ENCODE data around the gene NGFR.
A peak's percentile ranks its signal among the peaks of the same experiment; 100 is the strongest.

The NGFR gene

DNA sequence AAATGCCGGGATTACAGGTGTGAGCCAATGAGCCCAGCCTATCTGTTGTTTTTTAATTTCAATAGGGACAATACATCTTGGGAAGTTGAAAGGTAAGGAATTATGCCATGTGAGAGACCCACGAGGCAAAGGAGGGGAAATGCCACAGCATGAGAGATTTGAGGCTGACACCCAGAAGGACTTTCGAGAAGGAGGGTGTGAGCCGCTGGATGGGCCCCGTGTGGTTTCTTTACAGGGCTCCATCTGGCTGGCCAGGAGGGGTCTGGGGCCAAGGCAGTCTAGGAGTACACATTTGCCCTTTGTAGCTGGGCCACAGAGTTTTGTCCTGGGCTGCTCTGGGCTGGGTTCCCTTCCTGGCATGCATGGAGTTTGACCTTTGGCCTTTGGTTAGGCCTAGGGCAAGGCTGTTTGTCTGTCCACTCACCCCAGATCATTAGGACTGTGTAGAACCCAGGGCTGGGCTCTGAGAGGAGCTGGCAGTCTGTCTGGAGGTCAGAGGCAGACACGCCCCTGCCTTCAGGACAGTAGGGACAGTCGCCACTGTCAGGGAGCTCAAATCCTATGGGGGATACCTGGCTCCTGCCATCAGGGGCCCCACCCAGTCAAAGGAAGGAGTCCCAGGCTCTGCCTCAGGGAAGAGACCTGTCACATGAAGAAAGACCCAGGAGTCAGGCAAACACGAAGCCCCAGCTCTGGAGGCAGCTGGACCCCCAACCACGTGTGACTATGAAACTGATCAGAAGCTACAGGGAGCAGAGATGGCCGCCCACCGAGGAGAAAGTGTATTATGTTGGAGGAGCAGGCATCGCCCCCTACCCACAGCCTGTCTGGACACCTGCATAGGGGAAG lies 56.4 kb downstream of the NGFR start:
- no peak for DNase-seq
- intact Hi-C loops (cut with DNase I): loop anchor here (5.0 to 10.0 kb wide), 2 partner anchors 54 to 147 kb away; partner anchors contain the start of gene NGFR

DNA sequence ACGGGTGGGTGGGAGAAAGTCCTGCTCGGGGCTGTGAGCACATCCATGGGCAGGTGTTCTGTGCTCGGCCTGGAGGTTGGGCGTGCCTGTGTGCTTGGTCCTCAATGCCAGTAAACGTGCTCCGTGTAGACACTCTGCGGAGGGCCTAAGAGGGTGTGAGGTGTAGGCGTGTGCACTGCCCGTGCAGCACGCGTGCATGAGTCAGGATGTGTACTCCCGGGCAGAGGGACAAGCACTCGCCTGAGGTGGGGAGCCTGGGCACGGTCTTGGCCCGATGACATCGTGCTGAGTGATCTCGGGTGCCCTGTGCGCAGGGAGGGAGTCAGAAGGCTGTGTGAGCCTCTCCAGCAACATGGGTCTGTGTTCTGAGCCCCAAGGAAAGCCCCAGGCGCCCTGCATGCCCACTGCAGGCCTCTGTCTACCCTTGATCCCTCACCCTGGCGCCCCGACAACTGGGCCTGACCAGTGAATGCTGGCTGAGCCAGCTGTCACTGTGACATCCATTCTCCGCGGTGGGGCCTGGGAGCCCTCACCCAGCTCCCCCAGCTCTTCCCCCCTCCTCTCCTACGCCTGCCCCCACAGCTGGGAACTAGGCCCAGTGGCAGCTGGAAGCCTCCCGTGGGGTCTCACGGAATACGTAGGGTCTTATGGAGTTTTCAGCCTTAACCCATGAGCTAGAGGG lies 57.1 kb downstream of the NGFR start:
- peak in 1 of 42 donors; percentile 12 for DNase-seq
- intact Hi-C loops (cut with DNase I): loop anchor here (5.0 to 10.0 kb wide), 2 partner anchors 55 to 147 kb away; partner anchors contain the start of gene NGFR

GRCh38 chr17:49553676-49554335 lies 58.7 kb downstream of the NGFR start:
- DNase-seq: peak in 1 of 42 donors; percentile 10
- intact Hi-C loops (cut with DNase I): loop anchor here (5.0 to 10.0 kb wide), 2 partner anchors 57 to 149 kb away; partner anchors contain the start of gene NGFR

DNA sequence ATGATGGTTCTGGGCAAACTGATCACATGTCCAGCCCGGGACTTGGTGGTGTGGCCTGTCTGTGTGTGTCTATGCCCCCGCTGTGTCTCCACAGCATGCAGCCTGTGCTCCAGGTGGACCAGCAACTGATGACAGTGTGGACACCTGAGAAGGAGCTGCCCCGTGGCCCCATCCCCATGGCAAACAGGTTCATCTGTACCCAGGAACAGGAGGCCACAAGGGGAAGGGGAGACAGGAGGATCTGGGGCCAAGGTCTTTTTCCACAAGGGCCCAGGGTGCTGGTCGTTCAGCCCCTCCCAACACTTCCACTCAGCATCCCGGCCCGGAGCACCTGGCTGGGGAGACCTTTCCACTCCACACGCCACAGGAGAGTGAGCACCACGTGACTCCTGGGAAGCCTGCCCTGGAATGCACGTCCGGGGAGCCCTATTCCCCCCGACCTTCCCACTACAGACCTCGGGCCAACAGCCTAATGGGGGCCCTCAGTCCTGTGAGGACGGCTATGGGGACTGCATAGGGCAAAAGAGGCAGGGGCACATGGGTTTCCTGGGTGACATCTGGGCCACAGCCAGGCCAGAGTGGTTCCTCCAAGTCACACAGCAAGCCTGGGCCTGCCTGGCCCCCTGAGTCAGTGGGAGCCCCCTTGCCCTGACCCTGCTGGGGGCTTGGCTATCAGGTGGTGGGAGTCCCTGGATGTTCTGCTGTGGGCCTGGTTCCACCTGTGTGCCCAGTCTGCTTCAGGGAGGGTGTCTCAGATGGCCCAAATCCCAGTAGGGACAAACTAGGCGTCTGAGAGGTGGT lies 59.8 kb downstream of the NGFR start:
- intact Hi-C loops (cut with DNase I): loop anchor here (5.0 to 10.0 kb wide), 3 partner anchors 58 to 150 kb away; partner anchors contain the start of gene NGFR

GRCh38 chr17:49555495-49556222 lies 60.6 kb downstream of the NGFR start:
- intact Hi-C loops (cut with DNase I): loop anchor here (5.0 to 10.0 kb wide), 2 partner anchors 118 to 151 kb away; no protein-coding TSS in a partner anchor
- peak in 3 of 42 donors; percentile 24 to 38 (median 34) for DNase-seq

More for the DNA sequence above, 59.8 kb downstream of the NGFR start:
- peak in 2 of 42 donors; percentile 19 to 21 for DNase-seq

DNA sequence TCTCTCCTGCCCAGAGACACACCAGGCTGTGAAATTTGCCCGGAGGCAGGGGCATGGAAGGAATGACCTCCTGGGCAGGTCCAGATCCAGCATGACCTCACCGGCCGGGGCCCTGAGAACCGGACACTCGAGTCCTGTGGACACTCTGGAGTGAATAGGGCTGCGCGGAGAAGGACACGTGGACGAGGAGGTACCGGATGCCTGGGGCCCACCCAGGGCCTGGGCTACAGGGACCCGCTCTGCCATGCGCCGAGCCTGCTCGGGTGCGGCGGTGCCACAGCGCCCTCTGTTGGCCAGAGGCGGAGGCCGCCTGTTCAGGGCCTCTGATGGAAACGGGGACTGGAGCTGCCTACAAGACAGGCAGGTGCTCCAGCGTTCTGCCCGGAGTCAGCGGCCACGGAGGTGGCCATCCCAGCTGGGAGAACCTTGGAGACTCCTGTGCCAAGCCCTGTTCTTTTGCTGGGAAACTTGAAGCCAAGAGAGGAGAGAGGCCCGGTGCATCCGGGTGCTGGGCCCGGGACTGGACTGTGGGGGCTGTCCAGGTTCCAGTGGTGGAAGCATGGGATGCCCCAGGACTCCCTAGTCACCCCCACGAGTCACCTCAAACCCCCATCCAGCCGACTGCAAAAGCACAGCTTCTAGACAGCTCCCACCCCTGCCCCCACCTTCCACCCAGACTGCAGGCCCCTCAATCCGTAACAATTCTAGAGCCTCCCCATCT lies 61.3 kb downstream of the NGFR start:
- intact Hi-C loops (cut with DNase I): loop anchor here (5.0 to 10.0 kb wide), 2 partner anchors 119 to 152 kb away; no protein-coding TSS in a partner anchor
- DNase-seq: peak; percentile 45 to 92 (median 84)

DNA sequence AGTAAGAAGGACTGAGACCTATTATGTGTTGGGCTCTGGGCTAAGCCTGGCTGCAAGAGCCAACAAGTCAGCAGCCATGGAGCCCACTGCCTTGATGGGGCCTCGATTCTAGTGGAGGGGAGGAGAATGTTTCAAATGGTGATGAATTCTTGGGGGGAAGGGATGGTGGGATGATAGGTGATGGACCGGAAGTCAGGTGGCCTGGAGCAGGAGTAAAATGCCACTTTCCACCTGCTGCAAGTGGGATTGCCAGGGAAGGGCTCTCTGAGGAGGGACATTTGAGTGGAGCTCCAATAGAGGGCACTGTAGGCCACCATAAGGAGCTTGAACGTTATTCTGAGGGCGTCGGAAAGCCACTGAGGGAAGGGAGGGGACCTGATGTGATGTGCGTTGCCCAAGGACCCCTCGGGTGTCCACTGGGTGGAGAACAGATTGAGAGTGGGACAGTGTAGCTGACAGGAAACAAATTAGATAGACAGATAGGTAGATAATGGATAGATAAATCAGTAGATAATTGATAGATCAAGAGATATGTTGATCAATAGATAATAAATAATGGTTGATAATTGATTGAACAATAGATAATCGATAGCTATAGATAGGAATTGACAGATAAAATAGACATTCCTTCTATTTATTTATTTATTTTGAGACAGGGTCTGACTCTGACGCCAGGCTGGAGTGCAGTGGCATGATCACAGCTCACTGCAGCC lies 62.4 kb downstream of the NGFR start:
- intact Hi-C loops (cut with DNase I): loop anchor here (5.0 to 10.0 kb wide), 2 partner anchors 120 to 153 kb away; no protein-coding TSS in a partner anchor
- peak in 23 of 42 donors; percentile 31 to 71 (median 49) for DNase-seq

Measured in head of caudate nucleus (tissue), 42 donors.